ENCODE data around the gene SHOC2. TPM values are rescaled to one million over a fixed set of nuclear protein-coding genes. Genes with fewer than 3 reads are reported as not detected.

Gene SHOC2
- total and polyA plus RNA-seq, 2 of the 13 experiments (the other 11 are each of a cell fraction or from before 2014, with no cell fraction given), result 8.6 to 25.5 TPM

DNA sequence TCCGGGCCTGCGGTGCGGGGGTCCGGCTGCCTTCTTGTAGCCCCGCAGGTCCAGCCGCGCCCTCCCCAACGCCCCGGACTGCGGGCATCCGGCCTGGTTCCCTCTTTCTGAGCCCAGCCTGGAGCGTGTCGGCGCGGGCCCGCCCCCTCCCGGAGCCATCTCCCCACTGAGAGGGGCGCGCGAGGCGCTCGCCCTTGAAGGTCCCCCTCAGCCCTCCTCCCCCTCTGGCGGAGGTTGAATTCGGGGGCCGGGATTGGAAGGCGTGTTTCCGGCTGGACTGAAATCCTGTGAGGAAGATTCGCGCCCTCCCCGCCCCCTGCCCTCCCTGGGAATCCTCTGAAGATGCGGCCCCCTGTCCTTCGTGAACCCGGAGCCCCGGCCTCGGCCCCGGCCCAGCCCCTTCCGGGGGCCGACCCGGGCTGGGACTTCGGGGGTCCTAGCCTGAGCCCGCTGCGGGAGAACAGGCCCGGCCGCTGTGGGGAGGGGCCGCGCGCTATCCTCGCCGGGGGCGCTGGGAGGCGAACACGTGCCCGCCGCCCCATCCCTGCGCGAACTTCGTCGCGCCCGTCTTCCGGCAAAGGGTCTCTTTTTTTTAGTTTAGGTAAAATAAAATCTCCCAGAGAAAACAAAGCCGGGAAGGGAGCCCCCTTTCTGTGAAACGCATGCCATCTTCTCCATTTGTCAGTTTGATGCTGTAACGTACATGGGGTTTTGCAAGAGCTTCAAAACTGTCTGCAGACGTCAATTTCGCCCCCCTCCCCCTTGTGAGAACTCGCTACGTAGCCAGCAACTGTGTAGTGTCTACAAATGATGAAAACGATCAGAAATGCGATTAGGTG, 47.0 kb upstream of the SHOC2 start (continued):
- TF ChIP-seq ZSCAN22 (CRISPR knock-in tag; IDR thresholded peaks at IDR 0.05) (no peak), KLF11 (CRISPR knock-in tag; IDR thresholded peaks at IDR 0.05) (no peak), TAF1 (CRISPR knock-in tag; IDR thresholded peaks at IDR 0.05) (no peak; the same call in 1 of the 2 replicates), JUNB (CRISPR knock-in tag; IDR thresholded peaks at IDR 0.05; ENCODE audit: borderline replicate concordance) (no peak), SMC3 (IDR thresholded peaks at IDR 0.05; ENCODE audit: low read length) (no peak), ATAD3A (CRISPR knock-in tag; IDR thresholded peaks at IDR 0.05) (no peak), DPF2 (CRISPR knock-in tag; IDR thresholded peaks at IDR 0.05; ENCODE audit: borderline replicate concordance, low read depth) (no peak), HIVEP1 (CRISPR knock-in tag; IDR thresholded peaks at IDR 0.05) (peak; percentile 61; the same call in 1 of the 2 replicates), ZNF430 (CRISPR knock-in tag; IDR thresholded peaks at IDR 0.05) (no peak; the same call in 1 of the 2 replicates), NFIB (CRISPR knock-in tag; IDR thresholded peaks at IDR 0.05; ENCODE audit: borderline replicate concordance) (no peak), MED8 (CRISPR knock-in tag; IDR thresholded peaks at IDR 0.05; ENCODE audit: insufficient replicate concordance) (peak; percentile 63), FOXA3 (CRISPR knock-in tag; IDR thresholded peaks at IDR 0.05) (no peak), ISX (CRISPR knock-in tag; conservative IDR thresholded peaks at IDR 0.05) (no peak), ARID2 (CRISPR knock-in tag; IDR thresholded peaks at IDR 0.05; ENCODE audit: borderline replicate concordance) (no peak; the same call in 1 of the 2 replicates), ZZZ3 (CRISPR knock-in tag; IDR thresholded peaks at IDR 0.05; ENCODE audit: borderline replicate concordance) (no peak), ADNP (CRISPR knock-in tag; IDR thresholded peaks at IDR 0.05) (no peak), SAP130 (CRISPR knock-in tag; IDR thresholded peaks at IDR 0.05; ENCODE audit: low read depth) (peak; percentile 76), NCOA2 (CRISPR knock-in tag; IDR thresholded peaks at IDR 0.05) (0 out of 2 replicates have a peak, but pooled peaks have one; percentile 16), FOSL2 (CRISPR knock-in tag; IDR thresholded peaks at IDR 0.05) (peak; percentile 11; the same call in 1 of the 2 replicates)
- TF ChIP-seq, protein P1, sequence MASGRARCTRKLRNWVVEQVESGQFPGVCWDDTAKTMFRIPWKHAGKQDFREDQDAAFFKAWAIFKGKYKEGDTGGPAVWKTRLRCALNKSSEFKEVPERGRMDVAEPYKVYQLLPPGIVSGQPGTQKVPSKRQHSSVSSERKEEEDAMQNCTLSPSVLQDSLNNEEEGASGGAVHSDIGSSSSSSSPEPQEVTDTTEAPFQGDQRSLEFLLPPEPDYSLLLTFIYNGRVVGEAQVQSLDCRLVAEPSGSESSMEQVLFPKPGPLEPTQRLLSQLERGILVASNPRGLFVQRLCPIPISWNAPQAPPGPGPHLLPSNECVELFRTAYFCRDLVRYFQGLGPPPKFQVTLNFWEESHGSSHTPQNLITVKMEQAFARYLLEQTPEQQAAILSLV (CRISPR knock-in tag; IDR thresholded peaks at IDR 0.05; ENCODE audit: borderline replicate concordance), result 0 out of 2 replicates have a peak, but pooled peaks have one; percentile 14
- TF ChIP-seq, protein P2, sequence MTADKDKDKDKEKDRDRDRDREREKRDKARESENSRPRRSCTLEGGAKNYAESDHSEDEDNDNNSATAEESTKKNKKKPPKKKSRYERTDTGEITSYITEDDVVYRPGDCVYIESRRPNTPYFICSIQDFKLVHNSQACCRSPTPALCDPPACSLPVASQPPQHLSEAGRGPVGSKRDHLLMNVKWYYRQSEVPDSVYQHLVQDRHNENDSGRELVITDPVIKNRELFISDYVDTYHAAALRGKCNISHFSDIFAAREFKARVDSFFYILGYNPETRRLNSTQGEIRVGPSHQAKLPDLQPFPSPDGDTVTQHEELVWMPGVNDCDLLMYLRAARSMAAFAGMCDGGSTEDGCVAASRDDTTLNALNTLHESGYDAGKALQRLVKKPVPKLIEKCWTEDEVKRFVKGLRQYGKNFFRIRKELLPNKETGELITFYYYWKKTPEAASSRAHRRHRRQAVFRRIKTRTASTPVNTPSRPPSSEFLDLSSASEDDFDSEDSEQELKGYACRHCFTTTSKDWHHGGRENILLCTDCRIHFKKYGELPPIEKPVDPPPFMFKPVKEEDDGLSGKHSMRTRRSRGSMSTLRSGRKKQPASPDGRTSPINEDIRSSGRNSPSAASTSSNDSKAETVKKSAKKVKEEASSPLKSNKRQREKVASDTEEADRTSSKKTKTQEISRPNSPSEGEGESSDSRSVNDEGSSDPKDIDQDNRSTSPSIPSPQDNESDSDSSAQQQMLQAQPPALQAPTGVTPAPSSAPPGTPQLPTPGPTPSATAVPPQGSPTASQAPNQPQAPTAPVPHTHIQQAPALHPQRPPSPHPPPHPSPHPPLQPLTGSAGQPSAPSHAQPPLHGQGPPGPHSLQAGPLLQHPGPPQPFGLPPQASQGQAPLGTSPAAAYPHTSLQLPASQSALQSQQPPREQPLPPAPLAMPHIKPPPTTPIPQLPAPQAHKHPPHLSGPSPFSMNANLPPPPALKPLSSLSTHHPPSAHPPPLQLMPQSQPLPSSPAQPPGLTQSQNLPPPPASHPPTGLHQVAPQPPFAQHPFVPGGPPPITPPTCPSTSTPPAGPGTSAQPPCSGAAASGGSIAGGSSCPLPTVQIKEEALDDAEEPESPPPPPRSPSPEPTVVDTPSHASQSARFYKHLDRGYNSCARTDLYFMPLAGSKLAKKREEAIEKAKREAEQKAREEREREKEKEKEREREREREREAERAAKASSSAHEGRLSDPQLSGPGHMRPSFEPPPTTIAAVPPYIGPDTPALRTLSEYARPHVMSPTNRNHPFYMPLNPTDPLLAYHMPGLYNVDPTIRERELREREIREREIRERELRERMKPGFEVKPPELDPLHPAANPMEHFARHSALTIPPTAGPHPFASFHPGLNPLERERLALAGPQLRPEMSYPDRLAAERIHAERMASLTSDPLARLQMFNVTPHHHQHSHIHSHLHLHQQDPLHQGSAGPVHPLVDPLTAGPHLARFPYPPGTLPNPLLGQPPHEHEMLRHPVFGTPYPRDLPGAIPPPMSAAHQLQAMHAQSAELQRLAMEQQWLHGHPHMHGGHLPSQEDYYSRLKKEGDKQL (CRISPR knock-in tag; IDR thresholded peaks at IDR 0.05; ENCODE audit: low read depth), result no peak
- TF ChIP-seq, protein P3, sequence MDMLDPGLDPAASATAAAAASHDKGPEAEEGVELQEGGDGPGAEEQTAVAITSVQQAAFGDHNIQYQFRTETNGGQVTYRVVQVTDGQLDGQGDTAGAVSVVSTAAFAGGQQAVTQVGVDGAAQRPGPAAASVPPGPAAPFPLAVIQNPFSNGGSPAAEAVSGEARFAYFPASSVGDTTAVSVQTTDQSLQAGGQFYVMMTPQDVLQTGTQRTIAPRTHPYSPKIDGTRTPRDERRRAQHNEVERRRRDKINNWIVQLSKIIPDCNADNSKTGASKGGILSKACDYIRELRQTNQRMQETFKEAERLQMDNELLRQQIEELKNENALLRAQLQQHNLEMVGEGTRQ (IDR thresholded peaks at IDR 0.05; ENCODE audit: low read depth, low read length), result no peak
- TF ChIP-seq, protein P3 (CRISPR knock-in tag; IDR thresholded peaks at IDR 0.05; ENCODE audit: borderline replicate concordance), result no peak
